ENCODE data around the gene SPEN.
"Not testable (repeated sequence)": the region's sequence is repeated elsewhere in the genome, so short reads cannot be mapped to it uniquely, and the experiment has no call there.

The SPEN gene, protein sequence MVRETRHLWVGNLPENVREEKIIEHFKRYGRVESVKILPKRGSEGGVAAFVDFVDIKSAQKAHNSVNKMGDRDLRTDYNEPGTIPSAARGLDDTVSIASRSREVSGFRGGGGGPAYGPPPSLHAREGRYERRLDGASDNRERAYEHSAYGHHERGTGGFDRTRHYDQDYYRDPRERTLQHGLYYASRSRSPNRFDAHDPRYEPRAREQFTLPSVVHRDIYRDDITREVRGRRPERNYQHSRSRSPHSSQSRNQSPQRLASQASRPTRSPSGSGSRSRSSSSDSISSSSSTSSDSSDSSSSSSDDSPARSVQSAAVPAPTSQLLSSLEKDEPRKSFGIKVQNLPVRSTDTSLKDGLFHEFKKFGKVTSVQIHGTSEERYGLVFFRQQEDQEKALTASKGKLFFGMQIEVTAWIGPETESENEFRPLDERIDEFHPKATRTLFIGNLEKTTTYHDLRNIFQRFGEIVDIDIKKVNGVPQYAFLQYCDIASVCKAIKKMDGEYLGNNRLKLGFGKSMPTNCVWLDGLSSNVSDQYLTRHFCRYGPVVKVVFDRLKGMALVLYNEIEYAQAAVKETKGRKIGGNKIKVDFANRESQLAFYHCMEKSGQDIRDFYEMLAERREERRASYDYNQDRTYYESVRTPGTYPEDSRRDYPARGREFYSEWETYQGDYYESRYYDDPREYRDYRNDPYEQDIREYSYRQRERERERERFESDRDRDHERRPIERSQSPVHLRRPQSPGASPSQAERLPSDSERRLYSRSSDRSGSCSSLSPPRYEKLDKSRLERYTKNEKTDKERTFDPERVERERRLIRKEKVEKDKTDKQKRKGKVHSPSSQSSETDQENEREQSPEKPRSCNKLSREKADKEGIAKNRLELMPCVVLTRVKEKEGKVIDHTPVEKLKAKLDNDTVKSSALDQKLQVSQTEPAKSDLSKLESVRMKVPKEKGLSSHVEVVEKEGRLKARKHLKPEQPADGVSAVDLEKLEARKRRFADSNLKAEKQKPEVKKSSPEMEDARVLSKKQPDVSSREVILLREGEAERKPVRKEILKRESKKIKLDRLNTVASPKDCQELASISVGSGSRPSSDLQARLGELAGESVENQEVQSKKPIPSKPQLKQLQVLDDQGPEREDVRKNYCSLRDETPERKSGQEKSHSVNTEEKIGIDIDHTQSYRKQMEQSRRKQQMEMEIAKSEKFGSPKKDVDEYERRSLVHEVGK (N-terminal part only)

DNA sequence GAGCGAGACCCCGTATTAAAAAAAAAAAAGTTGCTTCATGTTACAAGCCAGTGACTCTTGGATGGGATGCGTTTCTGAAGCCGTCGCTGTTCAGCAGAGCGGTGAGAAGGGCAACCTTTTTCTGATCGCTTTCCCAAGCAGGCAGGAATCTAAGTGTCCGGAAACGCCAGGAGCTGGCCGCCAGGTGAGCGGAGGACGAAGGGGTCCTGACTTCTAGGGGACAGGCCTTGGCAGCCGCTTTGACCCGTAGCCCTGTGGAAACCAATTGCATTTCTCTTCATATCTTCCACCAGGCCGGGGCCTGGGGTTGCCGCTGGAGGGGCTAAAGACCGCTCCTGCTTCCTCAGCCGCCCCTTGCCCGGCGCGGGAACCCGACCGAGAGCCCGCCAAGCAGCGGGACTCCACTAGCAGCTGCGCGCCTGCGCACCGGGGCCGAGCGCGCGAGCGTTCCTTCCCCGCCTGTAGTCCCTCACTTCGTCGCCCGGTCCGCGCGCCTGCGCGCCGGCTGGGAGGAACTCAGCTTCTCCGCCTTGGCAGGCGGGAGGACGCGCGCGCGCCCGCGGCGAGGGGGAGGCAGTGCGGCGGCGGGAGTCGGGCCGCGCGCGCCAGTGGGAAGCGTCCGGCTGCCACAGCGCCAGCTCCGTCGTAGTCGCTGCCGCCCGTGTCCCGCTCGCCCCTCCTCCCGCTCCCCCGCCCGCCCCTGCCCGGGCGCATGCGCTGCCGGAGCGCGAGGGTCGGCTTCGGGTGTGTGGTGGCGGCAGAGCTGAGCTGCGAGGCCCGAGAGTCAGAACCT, at the start of gene SPEN:
Gene SPEN, plus strand, starts transcription at position 608 of the 793 bp plus-strand sequence. CDS start 361 bp downstream, outside the sequence.
- DNase-seq, result peak; percentile 99

- DNase-seq, result no peak
These were observed 48.3 kb upstream of the SPEN start for GRCh38 chr1:15799004-15799867.

- DNase-seq, result peak; percentile 40
These were observed 47.3 kb upstream of the SPEN start for GRCh38 chr1:15799928-15800835.

DNA sequence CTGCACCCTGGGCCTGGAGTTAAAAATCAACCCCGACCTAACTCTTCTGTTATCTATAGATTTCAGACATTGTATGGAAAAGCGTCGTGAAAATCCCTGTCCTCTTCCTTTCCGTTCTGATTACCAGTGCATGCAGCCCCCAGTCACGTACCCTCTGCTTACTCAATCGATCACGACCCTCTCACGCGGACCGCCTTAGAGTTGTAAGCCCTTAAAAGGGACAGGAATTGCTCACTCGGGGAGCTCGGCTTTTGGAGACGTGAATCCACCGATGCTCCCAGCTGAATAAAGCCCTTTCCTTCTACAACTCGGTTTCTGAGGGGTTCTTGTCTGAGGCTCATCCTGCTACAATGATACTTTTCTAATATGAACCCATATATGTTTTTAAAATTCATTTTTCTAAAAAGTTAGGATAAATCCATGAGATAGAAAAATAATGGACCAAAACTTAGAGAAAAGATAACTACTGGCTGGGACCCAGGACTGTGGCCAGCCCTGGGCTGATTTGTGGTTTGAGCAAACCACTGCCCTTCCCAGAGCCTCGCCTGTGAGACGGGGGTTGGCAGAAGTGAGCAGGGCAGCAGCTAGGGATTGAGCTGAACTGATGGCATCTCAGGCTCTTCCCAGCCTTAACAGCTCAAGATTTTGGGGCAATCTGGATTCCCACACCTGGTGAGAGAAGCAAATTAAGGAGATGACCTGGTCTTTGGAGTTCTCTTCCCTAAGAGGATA, 45.1 kb upstream of the SPEN start:
- DNase-seq, result no peak

DNA sequence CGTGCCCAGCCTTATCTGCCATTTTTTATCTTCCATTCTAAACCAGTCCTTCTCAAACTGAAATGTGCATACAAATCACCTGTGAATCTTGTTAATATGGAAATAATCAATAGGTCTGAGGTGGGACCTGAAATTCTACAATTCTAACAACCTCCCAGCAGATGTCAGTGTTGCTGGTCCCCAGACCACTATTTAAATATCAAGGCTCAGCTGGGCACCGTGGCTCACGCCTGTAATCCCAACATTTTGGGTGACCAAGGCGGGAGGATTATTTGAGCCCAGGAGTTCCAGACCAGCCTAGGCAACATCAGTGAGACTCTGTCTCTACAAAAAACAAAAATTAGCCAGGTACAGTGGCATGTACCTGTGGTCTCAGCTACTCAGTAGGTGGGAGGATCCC, 44.1 kb upstream of the SPEN start:
- peak; percentile 8 for DNase-seq

DNA sequence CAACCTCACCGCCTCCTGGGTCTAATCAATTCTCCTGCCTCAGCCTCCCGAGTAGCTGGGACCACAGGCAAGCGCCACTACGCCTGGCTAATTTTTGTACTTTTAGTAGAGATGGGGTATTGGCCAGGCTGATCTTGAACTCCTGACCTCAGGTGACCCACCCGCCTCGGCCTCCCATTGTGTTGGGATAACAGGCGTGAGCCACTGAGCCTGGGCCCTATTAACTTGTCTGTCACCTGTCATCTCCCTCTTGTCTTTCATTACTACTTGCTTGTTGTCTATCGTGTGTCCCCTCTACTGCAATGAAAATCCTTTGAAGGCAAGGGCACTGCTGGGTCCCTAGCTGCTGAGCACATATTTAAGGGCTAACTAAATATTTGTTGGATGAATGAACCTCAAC, 43.4 kb upstream of the SPEN start:
- DNase-seq, result no peak

DNA sequence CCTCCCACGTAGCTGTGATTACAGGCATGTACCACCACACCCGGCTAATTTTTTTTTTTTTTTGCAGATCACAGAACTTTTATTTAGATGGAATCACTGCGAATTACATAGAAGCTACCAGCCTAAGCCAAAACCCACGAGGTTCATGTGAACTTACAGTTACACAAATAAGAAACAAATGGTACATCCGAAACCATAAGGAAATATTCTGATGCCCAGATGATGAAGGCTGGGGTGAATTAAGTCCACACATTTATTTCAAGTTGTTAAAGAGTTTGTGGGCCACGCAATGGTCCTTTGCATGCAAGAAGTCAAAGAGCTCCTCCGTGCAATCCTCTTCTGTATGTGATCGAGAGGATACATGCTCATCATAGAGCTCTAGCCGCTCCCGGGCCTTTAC, 40.4 kb upstream of the SPEN start:
- no peak for DNase-seq

GRCh38 chr1:15807549-15807948, 40.0 kb upstream of the SPEN start, which contains the start of gene UQCRHL:
TSS of gene UQCRHL (minus strand) at chr1:15807649. CDS start at chr1:15807649, 0 bp downstream.
- not testable (repeated sequence) for DNase-seq

- DNase-seq, result no peak
These were observed 38.6 kb upstream of the SPEN start for GRCh38 chr1:15808955-15809354.

DNA sequence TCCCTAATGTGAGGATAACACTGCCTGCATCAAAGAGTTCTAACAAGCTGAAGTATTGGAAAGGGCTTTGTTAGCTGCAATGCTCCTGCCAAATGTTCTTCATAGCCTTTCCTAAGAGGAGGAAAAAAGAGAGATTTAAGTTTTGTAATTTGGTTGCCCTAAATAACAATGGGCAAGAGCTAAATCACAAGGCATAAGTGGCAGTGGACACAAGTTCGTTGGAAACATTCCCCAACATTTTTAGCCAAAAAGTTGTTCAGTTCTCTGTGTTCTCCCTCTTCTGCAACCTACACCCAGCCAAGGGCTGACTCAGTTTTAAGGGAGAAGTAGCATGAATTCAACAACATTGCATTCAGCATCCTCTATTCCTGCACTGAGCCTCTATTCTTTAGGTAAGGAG, 37.4 kb upstream of the SPEN start:
- no peak for DNase-seq

DNA sequence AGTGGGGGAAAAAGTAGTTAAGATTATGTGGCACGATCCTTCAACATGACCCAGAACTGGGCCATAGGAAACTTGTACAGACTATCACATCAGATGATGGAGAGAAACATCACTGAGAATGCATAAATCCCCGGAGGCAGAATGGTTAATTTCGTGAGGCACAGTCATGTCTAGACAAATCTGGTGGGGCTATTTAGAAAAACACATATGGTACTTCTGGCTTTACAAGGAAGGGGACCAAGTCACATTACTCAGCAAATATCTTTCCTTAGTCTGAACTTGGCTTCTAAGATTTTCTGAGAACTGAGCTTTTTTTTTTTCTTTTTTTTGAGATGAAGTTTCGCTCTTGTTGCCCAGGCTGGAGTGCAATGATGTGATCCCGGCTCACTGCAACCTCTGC, 30.8 kb upstream of the SPEN start:
- no peak for DNase-seq

DNA sequence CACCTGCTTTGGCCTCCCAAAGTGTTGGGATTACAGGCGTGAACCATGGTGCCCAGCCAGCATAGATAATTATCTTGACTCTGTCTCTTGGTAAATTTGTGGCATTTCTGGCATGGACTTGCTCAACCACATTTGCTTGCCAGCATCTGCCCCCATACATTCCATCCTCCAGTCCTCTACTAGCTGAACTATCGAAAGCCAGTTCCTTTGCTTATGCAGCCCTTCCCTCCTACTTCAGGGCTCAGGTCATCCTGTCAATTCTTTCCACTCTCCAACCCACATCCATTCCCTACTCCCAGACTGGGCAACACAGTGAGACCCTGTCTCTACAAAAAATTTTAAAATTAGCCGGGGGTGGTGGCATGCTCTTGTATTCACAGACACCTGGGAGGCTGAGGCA, 27.0 kb upstream of the SPEN start:
- DNase-seq, result no peak

DNA sequence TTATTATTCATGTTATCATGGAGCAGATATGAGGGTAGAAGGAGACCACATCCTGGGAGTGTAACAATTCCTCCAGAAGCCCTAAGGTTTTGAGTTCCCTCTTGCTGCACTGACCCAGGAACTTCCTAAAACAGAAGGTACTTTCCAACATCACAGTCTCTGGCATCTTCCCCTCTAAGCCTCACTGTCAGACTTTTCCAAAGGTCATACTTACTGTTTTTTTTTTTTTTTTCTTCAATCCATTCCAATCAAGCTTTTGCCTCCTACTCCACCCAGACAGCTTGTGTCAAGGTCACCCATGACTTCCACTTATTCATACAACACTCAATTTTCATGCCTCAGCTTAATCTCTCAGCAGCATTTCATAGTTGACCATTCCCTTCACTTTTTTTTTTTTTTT, 21.7 kb upstream of the SPEN start:
- no peak for DNase-seq

DNA sequence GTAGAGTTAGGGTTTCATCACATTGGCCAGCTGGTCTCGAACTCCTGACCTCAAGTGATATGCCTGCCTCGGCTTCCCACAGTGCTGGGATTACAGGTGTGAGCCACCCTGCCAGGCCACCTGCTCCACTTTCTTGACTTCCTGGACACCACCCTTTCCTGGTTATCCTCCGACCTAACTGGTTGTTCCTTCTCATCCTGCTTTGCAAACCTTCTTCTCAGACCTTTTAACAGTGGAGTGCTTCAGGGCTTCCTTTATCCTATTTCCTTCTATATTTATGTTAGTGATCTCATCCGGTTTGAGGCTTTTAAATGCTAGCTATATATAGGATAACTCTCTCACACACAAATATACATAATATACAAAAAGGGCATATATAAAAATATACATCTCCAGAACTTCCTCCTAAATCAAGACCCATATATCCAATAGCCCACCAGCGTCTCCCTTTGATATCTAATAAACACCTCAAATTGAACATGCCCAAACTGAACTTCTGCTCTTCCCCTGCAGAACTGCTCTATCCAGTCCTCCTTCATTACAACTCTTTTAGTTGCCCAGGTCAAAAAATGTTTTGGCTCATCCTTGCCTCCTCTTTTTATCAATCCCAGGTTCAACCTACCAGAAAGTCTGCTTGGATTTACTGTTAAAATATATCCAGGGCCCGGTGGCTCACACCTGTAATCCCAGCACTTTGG, 20.5 kb upstream of the SPEN start:
- no peak for DNase-seq

DNA sequence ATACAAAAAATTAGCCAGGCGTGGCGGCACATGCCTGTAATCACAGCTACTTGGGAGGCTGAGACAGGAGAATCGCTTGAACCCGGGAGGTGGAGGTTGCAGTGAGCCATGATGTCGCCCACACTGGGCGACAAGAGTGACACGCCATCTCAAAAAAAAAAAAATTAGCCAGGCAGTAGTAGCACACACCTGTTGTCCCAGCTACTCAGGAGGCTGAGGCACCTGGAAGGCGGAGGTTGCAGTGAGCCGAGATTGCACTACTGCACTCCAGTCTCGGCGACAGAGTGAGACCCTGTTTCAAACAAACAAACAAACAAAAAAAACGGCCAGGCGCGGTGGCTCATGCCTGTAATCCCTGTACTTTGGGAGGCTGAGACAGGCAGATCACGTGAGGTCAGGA, 19.9 kb upstream of the SPEN start:
- DNase-seq, result not testable (repeated sequence)

DNA sequence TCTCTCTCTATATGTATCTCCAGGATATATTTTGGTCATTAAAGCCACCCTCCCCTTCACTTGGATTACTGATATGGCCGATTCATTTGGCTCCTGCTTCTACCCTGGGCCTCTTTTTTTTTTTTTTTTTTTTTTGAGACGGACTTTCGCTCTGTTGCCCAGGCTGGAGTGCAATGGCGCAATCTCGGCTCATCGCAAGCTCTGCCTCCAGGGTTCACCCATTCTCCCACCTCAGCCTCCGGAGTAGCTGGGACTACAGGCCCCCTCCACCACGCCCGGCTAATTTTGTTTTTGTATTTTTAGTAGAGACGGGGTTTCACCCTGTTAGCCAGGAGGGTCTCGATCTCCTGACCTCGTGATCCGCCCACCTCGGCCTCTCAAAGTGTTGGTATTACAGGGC, 18.6 kb upstream of the SPEN start:
- DNase-seq, result not testable (repeated sequence)

GRCh38 chr1:15830258-15830657, 17.2 kb upstream of the SPEN start:
- no peak for DNase-seq

- peak; percentile 10 for DNase-seq
These were observed 14.3 kb upstream of the SPEN start for GRCh38 chr1:15833069-15833679.

All from NCI-H345 (cell line).